Transverse colon (tissue), 4 donors: ENCODE measurements around the gene INCA1. TPM values are rescaled to one million over a fixed set of nuclear protein-coding genes. Genes with fewer than 3 reads are reported as not detected.

Experiments
- DNase-seq: peaks from one replicate; pipeline ENCODE4 v3.0.0-alpha.2; 2019
- H3K27ac ChIP-seq, 4 donors: fragments of 200-600 bp; sonication (generic); 2 replicates each; pipeline ENCODE4 v1.5.1; 2016 to 2018; ENCODE audit warnings: inconsistent platforms in 4 of 4
- H3K27me3 ChIP-seq: fragments of 200-600 bp; sonication (generic); 2 replicates; pipeline ENCODE4 v1.5.1; 2017; ENCODE audit warnings: inconsistent platforms
- H3K36me3 ChIP-seq, 4 donors: fragments of 200-600 bp; sonication (generic); 2 replicates each; pipeline ENCODE4 v1.5.1; 2017 to 2019; ENCODE audit warnings: inconsistent platforms in 4 of 4
- H3K4me1 ChIP-seq, 4 donors: fragments of 200-600 bp; sonication (generic); 2 replicates each; pipeline ENCODE4 v1.5.1; 2017 to 2020; ENCODE audit warnings: inconsistent platforms in 4 of 4
- H3K4me3 ChIP-seq, 4 donors: fragments of 200-600 bp; sonication (generic); 1 replicate in 1 of 4; 2 replicates in 3 of 4; pipeline versions ENCODE4 v1.5.1 to v1.6.1; 2017 to 2019; ENCODE audit warnings: inconsistent platforms in 4 of 4
- H3K9me3 ChIP-seq, 2 donors: fragments of 200-600 bp; sonication (generic); 2 replicates each; pipeline ENCODE4 v1.5.1; 2017 to 2019; ENCODE audit warnings: inconsistent platforms in 2 of 2
- CTCF ChIP-seq, 5 experiments: fragments of 200-600 bp in 3 of 5; fragments of 450-650 bp in 2 of 5; sonication (generic) in 3 of 5; IDR thresholded peaks; 1 replicate in 2 of 5; 2 replicates in 3 of 5; pipeline ENCODE4 v1.5.1; 2016 to 2017; ENCODE audit warnings: antibody characterized with exemption in 5 of 5, inconsistent platforms in 3 of 5, mild to moderate bottlenecking in 2 of 5, moderate library complexity in 1 of 5
- EP300 ChIP-seq: sonication (generic); formaldehyde crosslinking; IDR thresholded peaks from one replicate; pipeline ENCODE4 v1.6.1; 2017; ENCODE audit warnings: antibody characterized with exemption, low read depth
- POLR2A ChIP-seq: fragments of 450-650 bp; IDR thresholded peaks from one replicate; pipeline ENCODE4 v1.6.1; 2016; ENCODE audit warnings: antibody characterized with exemption, mild to moderate bottlenecking, moderate library complexity
- POLR2AphosphoS5 ChIP-seq, 3 donors: sonication (generic); formaldehyde crosslinking; IDR thresholded peaks; one replicate each; pipeline ENCODE4 v1.6.1; 2016; ENCODE audit warnings: antibody characterized with exemption in 3 of 3
- WGBS, 2 donors: methylation state at CpG; one replicate each; pipeline ENCODE4 v1.1.5; 2018; ENCODE audit warnings: low coverage in 1 of 2; 5-methylcytosine and 5-hydroxymethylcytosine counted together
- in situ Hi-C, 4 donors: fragments of 200-750 bp; cut with MboI; loops; one replicate each; pipeline versions ENCODE4 v1.15.0 to v1.15.1; 2017; ENCODE audit warnings: low sequenced_read_pairs in 3 of 4, low pct_ligation_motif_present in 1 of 4, low pct_unique_long_range_greater_than_20kb in 1 of 4
- intact Hi-C: fragments of 100-400 bp; cut with DNase I; formaldehyde crosslinking; loops from one replicate; pipeline ENCODE4 v1.15.1; 2023; ENCODE audit warnings: low total_unique reads
- total RNA-seq, 4 donors: library from RNA; depleted of rRNA; stranded (reverse); fragments of >200 nt; gene quantifications; one replicate each; pipeline ENCODE4 v1.1.0, GENCODE V29; 2016

INCA1 gene
- total RNA-seq, 4 donors from 2014 or later: 1.8 to 2.2 TPM; not detected in 2

DNA sequence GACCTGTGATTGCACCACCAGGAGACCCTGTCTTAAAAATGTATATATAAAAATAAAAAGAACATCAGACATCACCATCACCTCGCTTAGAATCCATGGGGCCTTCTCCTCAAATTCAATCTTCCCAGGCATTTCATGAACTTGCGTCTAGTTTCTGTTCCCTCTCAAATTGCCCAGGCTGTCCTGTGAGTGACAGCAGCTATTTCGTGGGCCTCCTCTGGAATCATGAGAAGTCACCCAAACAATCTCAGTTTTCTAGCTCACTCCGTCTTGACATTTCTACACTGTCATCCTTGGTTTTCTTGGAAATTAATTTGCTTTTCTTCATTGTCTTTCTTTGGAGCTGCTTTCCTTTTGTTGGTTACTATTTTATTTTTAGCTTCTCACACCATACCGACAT, 30.6 kb upstream of the INCA1 start:
- in situ Hi-C loops: no loop called here
- DNase-seq: no peak
- WGBS, 2 donors: 81 to 84% methylated on average over 5 of the region's 5 CpGs

DNA sequence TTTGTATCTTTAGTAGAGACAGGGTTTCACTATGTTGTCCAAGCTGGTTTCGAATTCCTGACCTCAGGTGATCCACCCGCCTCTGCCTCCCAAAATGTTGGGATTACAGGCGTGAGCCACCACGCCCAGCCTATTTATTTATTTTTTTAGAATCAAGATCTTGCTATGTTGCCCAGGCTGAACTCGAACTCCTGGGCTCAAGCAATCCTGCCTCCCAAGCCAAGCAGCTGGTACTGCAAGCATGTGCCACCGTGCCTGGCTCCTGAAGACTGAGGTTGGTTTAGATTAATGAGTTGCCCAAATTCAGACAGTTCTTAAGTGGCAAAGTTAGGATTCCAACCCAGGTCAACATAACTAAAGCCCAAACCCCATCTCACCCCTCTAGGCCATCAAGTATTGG, 30.0 kb upstream of the INCA1 start:
- intact Hi-C loops (no loop called here), in situ Hi-C loops (no loop called here)
- H3K27ac ChIP-seq: no peak overlapping the region
- no peak for DNase-seq
- H3K4me1 ChIP-seq: peaks cover 0 to 14% (median 4%) of the 10 kb centered on the region in 4 donors
- H3K9me3 ChIP-seq: no peaks in the 10 kb centered on the region
- no peak for TF ChIP-seq EP300
- TF ChIP-seq CTCF (IDR thresholded peaks at IDR 0.05): no peak
- TF ChIP-seq POLR2A: no peak
- no peak for TF ChIP-seq POLR2AphosphoS5 (IDR thresholded peaks at IDR 0.05)
- no peak overlapping the region for H3K4me3 ChIP-seq
- H3K27me3 ChIP-seq: no peaks in the 10 kb centered on the region
- peaks cover 0 to 18% (median 8%) of the 10 kb centered on the region in 4 donors for H3K36me3 ChIP-seq
- 80% methylated on average over 6 of the region's 6 CpGs; no CpG with 5 or more reads in 1 of the 2 donors for WGBS, 2 donors

More for the DNA sequence above, 30.6 kb upstream of the INCA1 start:
- intact Hi-C loops: no loop called here
- H3K9me3 ChIP-seq: no peaks in the 10 kb centered on the region
- H3K27me3 ChIP-seq: no peaks in the 10 kb centered on the region
- no peak overlapping the region for H3K4me3 ChIP-seq
- H3K27ac ChIP-seq: no peak overlapping the region
- TF ChIP-seq EP300: no peak
- no peak for TF ChIP-seq POLR2A
- TF ChIP-seq CTCF (IDR thresholded peaks at IDR 0.05): no peak
- no peak for TF ChIP-seq POLR2AphosphoS5 (IDR thresholded peaks at IDR 0.05)
- H3K36me3 ChIP-seq: peaks cover 0 to 11% (median 4%) of the 10 kb centered on the region in 4 donors
- peaks cover 0 to 14% (median 4%) of the 10 kb centered on the region in 4 donors for H3K4me1 ChIP-seq

- DNase-seq: no peak
- no peaks in the 10 kb centered on the region for H3K27me3 ChIP-seq
- no peak overlapping the region for H3K4me3 ChIP-seq
- H3K4me1 ChIP-seq: no peaks in the 10 kb centered on the region
- no peak overlapping the region for H3K27ac ChIP-seq
- no peaks in the 10 kb centered on the region for H3K9me3 ChIP-seq
- peaks cover 0 to 42% (median 20%) of the 10 kb centered on the region in 4 donors for H3K36me3 ChIP-seq
- intact Hi-C loops (no loop called here), in situ Hi-C loops (no loop called here)
- no peak for TF ChIP-seq POLR2A
- no peak for TF ChIP-seq EP300
- no peak for TF ChIP-seq POLR2AphosphoS5 (IDR thresholded peaks at IDR 0.05)
- TF ChIP-seq CTCF (IDR thresholded peaks at IDR 0.05): no peak
- 84 to 100% methylated on average over 3 to 4 of the region's 4 CpGs for WGBS, 2 donors
These were observed 27.3 kb upstream of the INCA1 start for GRCh38 chr17:5024604-5025003.

GRCh38 chr17:5023588-5024147, 26.3 kb upstream of the INCA1 start:
- WGBS, 2 donors: 90% methylated on average over 24 of the region's 29 CpGs; no CpG with 5 or more reads in 1 of the 2 donors
- Histone ChIP-seq H3K4me3 (no peak overlapping the region), H3K27me3 (no peaks in the 10 kb centered on the region), H3K27ac (no peak overlapping the region), H3K36me3 (peaks cover 0 to 50% (median 23%) of the 10 kb centered on the region in 4 donors), H3K9me3 (no peaks in the 10 kb centered on the region), H3K4me1 (no peaks in the 10 kb centered on the region)
- DNase-seq: no peak
- in situ Hi-C loops (no loop called here), intact Hi-C loops (no loop called here)
- TF ChIP-seq POLR2AphosphoS5 (IDR thresholded peaks at IDR 0.05) (no peak), POLR2A (no peak), CTCF (IDR thresholded peaks at IDR 0.05) (no peak), EP300 (no peak)
